IPS DF 6.9 (cell line): Measurements from ENCODE around the gene METRNL.

Experiments used
- DNase-seq: peaks from one replicate; pipeline ENCODE4 v3.0.0-alpha.2; 2013; ENCODE audit warnings: low read depth, low spot score
- H3K27ac ChIP-seq: one replicate; pipeline ENCODE4 v1.5.1; 2013; ENCODE audit warnings: low read length, control low read depth
- H3K27me3 ChIP-seq: 2 replicates; pipeline ENCODE4 v1.6.1; 2013; ENCODE audit warnings: mild to moderate bottlenecking, low read length; ENCODE audit not compliant: control insufficient read depth, insufficient read depth
- H3K36me3 ChIP-seq: 2 replicates; pipeline ENCODE4 v1.6.1; 2013; ENCODE audit warnings: low read length; ENCODE audit not compliant: control insufficient read depth, insufficient read depth
- H3K4me1 ChIP-seq: 2 replicates; pipeline ENCODE4 v1.6.1; 2013; ENCODE audit warnings: low read length; ENCODE audit not compliant: control insufficient read depth, insufficient read depth
- H3K4me3 ChIP-seq: 2 replicates; pipeline ENCODE4 v1.5.1; 2013; ENCODE audit warnings: mild to moderate bottlenecking, low read length
- H3K9me3 ChIP-seq: 2 replicates; pipeline ENCODE4 v1.6.1; 2013; ENCODE audit warnings: low read length, inconsistent platforms; ENCODE audit not compliant: control insufficient read depth, insufficient read depth
- WGBS: extraction: QIAGEN DNeasy Blood & Tissue Kit; methylation state at CpG from one replicate; pipeline ENCODE4 v1.1.7; 2013; ENCODE audit warnings: mixed read lengths, missing lambda C conversion rate; ENCODE audit not compliant: insufficient read length, insufficient coverage; 5-methylcytosine and 5-hydroxymethylcytosine counted together

Gene METRNL

DNA sequence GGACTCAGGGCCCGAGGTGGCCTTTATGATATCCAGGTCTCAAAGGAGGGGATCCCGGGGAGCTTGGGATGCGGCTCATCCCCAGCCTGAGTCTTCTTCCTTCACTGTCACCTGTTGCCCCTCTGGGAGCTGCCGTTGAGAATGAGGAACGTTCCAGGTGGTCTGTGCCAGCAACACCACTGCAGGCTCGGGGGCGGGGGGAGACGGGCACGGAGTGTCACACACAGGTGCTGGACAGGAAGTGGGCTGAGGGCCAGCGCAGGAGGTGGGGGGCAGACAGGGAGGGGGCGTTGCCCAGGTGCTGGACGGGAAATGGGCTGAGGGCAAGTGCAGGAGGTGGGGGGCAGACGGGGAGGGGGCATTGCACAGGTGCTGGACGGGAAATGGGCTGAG, 28.2 kb downstream of the METRNL start:
- H3K36me3 ChIP-seq, result no peaks in the 10 kb centered on the region
- no peak overlapping the region for H3K4me3 ChIP-seq
- DNase-seq, result no peak
- no peak overlapping the region for H3K27ac ChIP-seq
- H3K9me3 ChIP-seq, result no peaks in the 10 kb centered on the region
- no CpG with 5 or more reads among the region's 14 CpGs for WGBS
- peaks cover 1% of the 10 kb centered on the region; the same call in 1 of the 2 replicates for H3K4me1 ChIP-seq
- no peaks in the 10 kb centered on the region for H3K27me3 ChIP-seq

DNA sequence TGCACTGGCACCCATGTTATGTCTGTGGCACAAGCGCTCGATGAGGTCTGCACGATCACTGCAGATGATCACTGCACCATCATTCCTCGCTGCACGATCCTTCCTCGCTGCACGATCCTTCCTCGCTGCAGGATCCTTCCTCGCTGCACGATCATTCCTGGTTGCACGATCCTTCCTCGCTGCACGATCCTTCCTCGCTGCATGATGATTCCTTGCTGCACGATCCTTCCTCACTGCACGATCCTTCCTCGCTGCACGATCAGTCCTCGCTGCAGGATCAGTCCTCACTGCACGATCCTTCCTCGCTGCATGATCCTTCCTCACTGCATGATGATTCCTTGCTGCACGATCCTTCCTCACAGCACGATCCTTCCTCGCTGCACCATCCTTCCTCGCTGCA, 29.3 kb downstream of the METRNL start:
- Histone ChIP-seq H3K9me3 (no peaks in the 10 kb centered on the region), H3K4me3 (no peak overlapping the region), H3K4me1 (peaks cover 1% of the 10 kb centered on the region; the same call in 1 of the 2 replicates), H3K27ac (no peak overlapping the region), H3K27me3 (no peaks in the 10 kb centered on the region), H3K36me3 (no peaks in the 10 kb centered on the region)
- no CpG with 5 or more reads among the region's 25 CpGs for WGBS
- no peak for DNase-seq

DNA sequence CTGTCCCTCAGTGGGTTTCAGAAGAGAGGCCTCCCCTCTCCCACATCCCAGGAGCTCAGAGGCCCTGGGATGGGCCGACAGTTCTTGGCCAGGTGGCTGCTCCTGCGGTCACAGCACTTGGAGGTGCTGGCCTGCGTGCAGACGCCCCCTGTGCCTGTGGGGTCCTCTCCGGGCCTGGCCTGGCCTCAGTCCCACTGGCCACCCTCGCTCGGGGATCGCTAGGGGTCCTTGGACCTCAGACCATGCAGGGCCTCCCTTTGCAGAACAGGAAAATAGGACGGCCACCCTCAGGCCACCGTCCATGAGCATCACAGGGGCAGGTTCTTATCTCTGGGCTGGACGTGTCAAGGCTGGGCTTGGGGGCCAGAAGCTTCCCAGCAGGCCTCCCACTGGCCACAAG, 30.0 kb downstream of the METRNL start:
- Histone ChIP-seq H3K27ac (no peak overlapping the region), H3K27me3 (no peaks in the 10 kb centered on the region), H3K4me1 (peaks cover 1% of the 10 kb centered on the region; the same call in 1 of the 2 replicates), H3K36me3 (no peaks in the 10 kb centered on the region), H3K9me3 (no peaks in the 10 kb centered on the region), H3K4me3 (no peak overlapping the region)
- no peak for DNase-seq
- no CpG with 5 or more reads among the region's 11 CpGs for WGBS

DNA sequence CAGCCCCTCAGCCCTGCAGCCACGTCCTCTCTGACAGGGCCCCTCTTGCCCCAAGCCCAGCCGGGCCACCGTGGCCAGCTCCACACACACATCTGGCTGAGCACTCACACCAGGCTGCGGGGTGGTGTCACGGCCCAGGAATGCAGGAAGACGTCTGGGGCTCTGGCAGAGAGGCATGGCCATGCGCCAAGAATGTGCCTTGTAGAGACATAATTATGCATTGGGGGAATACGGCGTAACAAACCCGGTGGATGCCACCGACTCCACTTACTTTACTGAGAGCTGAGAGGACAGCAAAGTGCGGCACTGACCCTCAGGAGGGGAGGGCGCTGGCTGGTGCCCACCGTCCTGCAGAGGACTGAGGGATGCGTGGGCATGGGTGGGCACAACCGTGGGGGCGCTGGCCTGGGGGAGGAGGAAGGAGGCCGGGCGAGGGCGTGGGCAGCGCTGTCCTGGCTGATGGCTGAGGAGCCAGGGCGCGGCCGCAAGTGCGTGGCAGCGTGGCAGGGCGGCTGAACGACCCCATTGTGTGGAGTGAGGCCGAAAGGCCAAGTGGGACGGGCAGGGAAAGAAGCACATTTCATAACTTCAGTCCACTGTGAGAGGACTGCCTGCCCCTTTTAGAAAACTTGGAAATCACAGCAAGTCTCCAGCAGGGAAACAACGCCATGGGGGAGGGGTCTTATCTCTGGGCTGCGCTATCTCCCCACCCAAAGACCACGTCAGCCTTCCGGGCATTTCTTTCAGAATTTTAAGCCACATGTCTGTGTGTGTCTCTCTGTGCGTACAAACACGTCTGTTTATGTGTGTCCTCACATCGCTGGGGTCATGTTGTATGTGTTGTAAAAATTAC, 30.6 kb downstream of the METRNL start:
- no peak for DNase-seq
- Histone ChIP-seq H3K27me3 (no peaks in the 10 kb centered on the region), H3K27ac (no peak overlapping the region), H3K36me3 (no peaks in the 10 kb centered on the region), H3K9me3 (no peaks in the 10 kb centered on the region), H3K4me1 (peaks cover 1% of the 10 kb centered on the region; the same call in 1 of the 2 replicates), H3K4me3 (no peak overlapping the region)
- WGBS, result no CpG with 5 or more reads among the region's 37 CpGs

DNA sequence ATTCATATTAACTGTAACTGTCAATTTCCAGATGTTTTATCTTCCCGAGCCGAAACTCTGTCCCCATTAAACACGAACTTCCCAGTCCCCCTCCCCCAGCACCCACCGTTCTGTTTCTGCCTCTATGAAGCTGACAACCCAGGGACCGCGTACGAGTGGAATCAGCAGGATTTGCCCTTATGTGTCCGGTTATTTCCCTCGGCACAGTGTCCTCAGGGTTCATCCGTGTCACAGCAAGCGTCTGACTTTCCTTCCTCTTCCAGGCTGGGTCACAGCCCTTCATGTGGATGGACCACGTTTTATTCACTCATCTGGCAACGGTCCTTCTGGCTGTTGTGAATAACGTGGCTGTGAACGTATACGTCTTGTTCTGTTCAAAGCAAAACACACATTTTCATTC, 31.3 kb downstream of the METRNL start:
- Histone ChIP-seq H3K9me3 (no peaks in the 10 kb centered on the region), H3K36me3 (no peaks in the 10 kb centered on the region), H3K4me1 (peaks cover 1% of the 10 kb centered on the region; the same call in 1 of the 2 replicates), H3K4me3 (no peak overlapping the region), H3K27me3 (no peaks in the 10 kb centered on the region), H3K27ac (no peak overlapping the region)
- no peak for DNase-seq
- WGBS, result no CpG with 5 or more reads among the region's 16 CpGs

DNA sequence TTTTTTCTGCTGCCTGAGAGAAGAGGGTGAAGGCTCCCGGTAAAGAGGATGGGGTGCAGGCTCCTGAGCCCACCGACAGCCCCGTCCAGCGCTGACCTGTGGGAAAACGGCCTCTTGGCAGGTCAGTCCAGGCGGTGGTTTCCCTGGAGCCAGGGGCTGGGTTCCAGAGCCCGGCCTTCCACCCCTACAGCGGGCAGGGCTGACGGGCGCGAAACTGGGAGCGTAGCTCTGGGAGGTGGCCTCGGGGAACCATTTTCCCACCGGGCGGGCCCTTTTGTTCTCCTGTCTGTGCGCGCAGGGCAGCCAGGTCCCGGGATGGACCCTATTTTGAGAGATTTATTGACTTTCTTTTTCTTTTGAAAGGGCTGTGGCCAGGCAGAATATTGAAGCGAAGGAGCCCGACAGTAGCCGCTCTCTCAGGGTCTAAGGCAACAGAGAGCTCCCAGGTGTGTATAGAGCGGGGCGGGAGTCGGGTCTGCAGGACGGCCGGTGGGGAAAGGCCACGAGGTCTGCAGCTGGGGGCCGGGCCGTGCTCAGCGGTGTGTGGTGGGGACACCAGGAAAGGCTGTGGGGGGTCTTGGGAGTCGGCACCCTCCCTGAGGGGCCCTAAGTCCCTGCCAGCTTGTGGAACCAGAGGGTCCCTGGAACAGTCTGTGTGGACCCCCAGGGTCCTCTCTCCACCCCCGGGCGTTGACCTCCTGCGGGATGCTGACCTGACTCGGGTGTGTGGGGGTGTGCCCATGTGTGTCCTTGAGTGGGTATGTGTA, 32.3 kb downstream of the METRNL start:
- Histone ChIP-seq H3K4me3 (no peak overlapping the region), H3K27me3 (no peaks in the 10 kb centered on the region), H3K27ac (no peak overlapping the region), H3K9me3 (no peaks in the 10 kb centered on the region), H3K36me3 (no peaks in the 10 kb centered on the region), H3K4me1 (peaks cover 1% of the 10 kb centered on the region; the same call in 1 of the 2 replicates)
- no peak for DNase-seq
- no CpG with 5 or more reads among the region's 35 CpGs for WGBS

DNA sequence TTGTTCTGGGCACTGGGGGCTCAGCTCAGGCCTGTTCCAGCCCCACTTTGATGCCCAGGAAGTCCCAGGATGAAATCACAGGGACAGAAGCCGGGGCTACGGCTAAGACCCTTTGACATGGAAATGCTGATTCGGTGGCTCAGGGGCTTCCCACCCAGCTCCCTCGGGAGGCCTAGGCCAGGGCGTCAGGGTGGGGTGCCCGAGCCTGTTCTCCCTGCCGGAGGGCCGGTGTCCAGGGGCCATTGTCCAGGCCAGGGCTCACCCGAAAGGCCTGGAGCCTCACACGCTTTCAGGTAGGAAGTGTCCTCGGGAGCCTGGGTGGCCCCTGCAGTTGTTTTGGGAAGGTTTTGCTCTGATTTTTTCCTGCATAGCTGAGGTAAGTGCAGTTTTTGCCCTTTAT, 34.0 kb downstream of the METRNL start:
- H3K9me3 ChIP-seq, result no peaks in the 10 kb centered on the region
- no CpG with 5 or more reads among the region's 11 CpGs for WGBS

DNA sequence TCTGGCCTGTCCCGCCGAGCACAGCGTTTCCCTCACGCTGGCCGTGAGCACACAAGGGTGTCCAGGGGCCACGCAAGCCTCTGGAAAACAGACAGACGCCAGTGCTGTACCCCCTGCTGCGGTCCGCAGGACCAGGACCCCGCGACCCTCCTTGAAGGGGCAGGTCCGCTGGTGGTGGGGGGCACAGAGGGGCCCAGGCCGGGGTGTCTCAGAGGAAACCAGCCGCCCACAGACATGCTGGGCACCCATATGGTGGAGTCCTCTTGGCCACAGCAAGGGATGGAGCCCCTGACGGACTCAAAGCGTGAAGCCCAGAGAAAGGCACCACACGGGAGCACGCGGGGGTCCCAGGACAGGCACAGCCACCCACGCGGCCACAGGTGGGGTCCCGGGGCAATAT, 34.4 kb downstream of the METRNL start:
- no peak overlapping the region for H3K27ac ChIP-seq
- peaks cover 2% of the 10 kb centered on the region; the same call in 1 of the 2 replicates for H3K4me1 ChIP-seq
- H3K36me3 ChIP-seq, result no peaks in the 10 kb centered on the region
- DNase-seq, result no peak
- H3K27me3 ChIP-seq, result no peaks in the 10 kb centered on the region
- WGBS, result no CpG with 5 or more reads among the region's 22 CpGs
- H3K4me3 ChIP-seq, result no peak overlapping the region
- no peaks in the 10 kb centered on the region for H3K9me3 ChIP-seq

More for the DNA sequence above, 34.0 kb downstream of the METRNL start:
- H3K4me1 ChIP-seq, result peaks cover 2% of the 10 kb centered on the region; the same call in 1 of the 2 replicates
- DNase-seq, result no peak
- H3K4me3 ChIP-seq, result no peak overlapping the region
- no peak overlapping the region for H3K27ac ChIP-seq
- no peaks in the 10 kb centered on the region for H3K36me3 ChIP-seq
- no peaks in the 10 kb centered on the region for H3K27me3 ChIP-seq

DNA sequence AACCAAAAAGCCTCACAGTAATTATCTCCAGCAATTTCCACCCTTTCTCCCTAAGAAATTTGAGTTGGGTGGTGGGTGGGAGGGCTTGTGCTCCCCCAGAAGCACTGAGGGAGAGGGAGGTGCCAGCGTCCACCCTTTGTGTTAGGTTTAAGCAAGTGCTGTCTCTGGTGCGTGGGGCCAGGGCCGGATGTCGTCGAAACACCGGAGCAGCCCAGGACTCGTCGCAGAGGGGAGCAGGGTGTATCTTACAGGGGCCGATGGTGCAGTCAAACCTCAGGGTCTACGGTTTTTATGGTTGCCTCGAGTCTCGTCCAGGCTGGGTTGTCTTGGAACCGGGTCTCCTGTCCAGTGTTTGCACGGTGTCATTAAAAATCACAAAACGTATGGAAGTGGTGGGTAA, 35.3 kb downstream of the METRNL start:
- Histone ChIP-seq H3K4me3 (no peak overlapping the region), H3K27me3 (no peaks in the 10 kb centered on the region), H3K27ac (no peak overlapping the region), H3K36me3 (no peaks in the 10 kb centered on the region), H3K4me1 (peaks cover 2% of the 10 kb centered on the region; the same call in 1 of the 2 replicates), H3K9me3 (no peaks in the 10 kb centered on the region)
- WGBS, result no CpG with 5 or more reads among the region's 15 CpGs
- DNase-seq, result no peak

DNA sequence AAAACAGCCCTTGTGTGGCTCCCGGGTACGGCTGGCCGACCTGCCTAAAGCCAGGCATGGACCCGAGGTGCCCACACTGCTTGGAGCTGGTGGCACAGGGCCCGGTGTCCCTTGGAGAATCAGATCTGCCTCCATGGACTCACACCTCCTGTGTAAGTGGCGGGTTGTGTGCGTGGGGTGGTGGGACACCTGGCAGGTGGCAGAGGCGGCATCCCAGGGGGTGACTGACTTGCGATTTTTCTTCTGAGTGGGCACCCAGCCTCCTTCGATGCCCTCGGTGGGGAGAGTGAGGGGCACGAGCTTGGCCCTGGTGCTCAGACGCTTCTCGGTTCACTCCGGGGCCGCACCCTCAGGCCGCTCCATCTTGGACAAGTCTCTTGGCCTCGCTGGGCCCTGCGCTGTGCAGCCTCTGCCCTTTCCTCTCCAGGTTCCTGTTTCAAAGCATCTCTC, 35.8 kb downstream of the METRNL start:
- no CpG with 5 or more reads among the region's 19 CpGs for WGBS

More for the DNA sequence above, 35.8 kb downstream of the METRNL start:
- DNase-seq, result no peak
- no peak overlapping the region for H3K4me3 ChIP-seq
- 0 out of 2 replicates have a peak, but pooled peaks cover 1% of the 10 kb centered on the region for H3K4me1 ChIP-seq
- no peak overlapping the region for H3K27ac ChIP-seq
- no peaks in the 10 kb centered on the region for H3K9me3 ChIP-seq
- no peaks in the 10 kb centered on the region for H3K27me3 ChIP-seq
- H3K36me3 ChIP-seq, result no peaks in the 10 kb centered on the region
